DMS114 treated with DMSO at 0.1 percent for 48 hours (cell line): ENCODE results near the gene GPATCH8.
A peak's percentile ranks its signal among the peaks of the same experiment; 100 is the strongest.
"Not testable (repeated sequence)": the region's sequence is repeated elsewhere in the genome, so short reads cannot be mapped to it uniquely, and the experiment has no call there.

Experiments used
- DNase-seq: peaks from one replicate; lab custom pipeline; 2025; ENCODE audit not compliant: unreplicated experiment; lab: John Stamatoyannopoulos, UW

Gene GPATCH8

DNA sequence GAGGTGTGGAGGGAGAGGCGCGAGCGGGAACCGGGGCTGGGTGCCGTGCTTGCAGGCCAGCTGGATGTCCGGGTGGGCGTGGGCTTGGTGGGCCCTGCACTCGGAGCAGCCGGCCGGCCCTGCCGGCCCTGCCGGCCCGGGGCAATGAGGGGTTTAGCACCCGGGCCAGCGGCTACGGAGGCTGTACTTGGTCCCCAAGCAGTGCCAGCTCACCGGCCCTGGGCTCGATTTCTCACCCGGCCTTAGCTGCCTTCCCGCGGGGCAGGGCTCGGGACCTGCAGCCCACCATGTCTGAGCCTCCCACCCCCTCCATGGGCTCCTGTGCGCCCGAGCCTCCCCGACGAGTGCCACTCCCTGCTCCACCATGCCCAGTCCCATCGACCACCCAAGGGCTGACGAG, 24.7 kb upstream of the GPATCH8 start:
- no peak for DNase-seq

DNA sequence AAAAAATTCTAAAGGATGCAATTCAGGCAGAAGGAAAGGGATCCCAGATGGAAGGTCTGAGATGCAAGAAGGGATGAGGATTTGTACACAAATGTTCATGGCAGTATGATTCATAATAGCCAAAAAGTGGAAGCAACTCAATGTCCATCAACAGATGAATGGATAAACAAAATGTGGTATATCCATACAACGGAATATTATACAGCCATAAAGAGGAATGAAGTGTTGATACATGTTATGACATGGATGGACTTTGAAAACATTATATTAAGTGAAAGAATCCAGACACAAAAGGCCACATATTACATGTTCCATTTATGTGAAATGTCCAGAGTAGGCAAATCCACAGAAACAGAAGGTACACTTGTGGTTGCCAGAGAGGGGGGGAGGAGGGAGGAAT, 23.9 kb upstream of the GPATCH8 start:
- DNase-seq = no peak

DNA sequence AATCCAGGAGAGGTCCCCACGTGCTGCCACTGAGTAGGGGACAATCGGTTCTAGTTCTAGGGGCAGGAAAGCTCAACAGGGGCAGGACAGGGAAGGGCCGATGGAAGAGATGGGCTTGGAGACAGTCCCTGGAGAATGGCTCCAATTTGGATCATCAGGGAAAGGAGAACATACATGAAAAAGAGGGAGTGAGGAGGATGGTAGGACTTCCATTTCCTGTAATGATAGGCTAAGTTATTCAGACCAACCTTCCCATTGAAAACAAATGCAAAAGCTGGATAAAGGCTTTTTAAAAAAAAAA, 20.4 kb upstream of the GPATCH8 start:
- no peak for DNase-seq

DNA sequence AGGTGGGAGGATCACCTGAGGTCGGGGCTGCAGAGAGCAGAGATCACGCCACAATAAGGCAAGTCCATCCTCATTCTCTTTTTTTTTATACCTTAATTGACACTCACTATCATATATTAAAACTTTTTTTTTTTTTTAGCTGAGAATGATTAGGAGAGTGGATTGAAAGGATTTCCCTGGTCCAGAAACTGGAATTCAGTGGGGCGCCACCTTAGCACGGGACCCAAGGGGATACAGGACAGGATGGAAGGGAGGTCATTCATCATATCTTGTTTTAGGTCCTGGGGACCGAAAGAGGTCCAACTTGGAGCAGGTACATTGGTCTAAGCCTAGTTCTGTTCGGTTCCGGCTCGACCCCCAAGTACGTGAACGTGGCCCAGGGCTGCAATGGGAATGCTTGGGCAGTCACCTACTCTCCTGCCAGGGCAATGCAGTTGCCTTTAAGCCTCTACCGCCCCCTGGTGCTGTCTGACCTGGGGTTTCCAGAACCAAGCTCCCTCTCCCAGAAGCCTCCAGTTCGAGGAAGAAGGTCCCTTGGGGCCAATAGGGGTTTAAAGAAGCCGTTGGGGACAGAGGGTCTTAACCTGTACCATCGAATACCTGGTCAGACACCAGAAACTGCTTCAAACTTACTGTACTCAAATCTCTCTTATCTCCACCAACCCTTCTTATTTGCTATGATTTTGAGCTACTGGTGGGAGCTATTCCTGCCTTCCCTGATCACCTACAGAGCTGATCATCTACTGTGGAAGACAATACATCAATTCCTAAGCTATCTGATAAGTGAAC, 19.9 kb upstream of the GPATCH8 start:
- no peak for DNase-seq

DNA sequence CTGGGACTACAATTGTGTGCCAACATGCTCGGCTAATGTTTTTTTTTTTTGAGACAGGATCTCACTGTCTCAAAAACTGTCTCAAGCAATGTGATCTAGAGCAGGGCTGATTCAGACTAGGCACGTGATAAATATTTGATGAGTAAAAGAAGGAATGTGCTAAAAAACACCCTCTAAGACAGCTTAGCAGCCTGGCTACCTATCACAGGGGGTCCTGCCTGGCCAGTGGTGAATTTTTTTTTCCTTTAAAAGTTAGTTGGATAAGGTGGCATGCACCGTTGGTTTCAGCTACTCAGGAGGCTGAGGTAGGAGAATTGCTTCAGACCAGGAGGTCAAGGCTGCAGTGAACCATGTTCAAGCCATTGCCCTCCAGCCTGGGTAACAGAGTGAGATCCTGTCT, 14.8 kb upstream of the GPATCH8 start:
- no peak for DNase-seq

DNA sequence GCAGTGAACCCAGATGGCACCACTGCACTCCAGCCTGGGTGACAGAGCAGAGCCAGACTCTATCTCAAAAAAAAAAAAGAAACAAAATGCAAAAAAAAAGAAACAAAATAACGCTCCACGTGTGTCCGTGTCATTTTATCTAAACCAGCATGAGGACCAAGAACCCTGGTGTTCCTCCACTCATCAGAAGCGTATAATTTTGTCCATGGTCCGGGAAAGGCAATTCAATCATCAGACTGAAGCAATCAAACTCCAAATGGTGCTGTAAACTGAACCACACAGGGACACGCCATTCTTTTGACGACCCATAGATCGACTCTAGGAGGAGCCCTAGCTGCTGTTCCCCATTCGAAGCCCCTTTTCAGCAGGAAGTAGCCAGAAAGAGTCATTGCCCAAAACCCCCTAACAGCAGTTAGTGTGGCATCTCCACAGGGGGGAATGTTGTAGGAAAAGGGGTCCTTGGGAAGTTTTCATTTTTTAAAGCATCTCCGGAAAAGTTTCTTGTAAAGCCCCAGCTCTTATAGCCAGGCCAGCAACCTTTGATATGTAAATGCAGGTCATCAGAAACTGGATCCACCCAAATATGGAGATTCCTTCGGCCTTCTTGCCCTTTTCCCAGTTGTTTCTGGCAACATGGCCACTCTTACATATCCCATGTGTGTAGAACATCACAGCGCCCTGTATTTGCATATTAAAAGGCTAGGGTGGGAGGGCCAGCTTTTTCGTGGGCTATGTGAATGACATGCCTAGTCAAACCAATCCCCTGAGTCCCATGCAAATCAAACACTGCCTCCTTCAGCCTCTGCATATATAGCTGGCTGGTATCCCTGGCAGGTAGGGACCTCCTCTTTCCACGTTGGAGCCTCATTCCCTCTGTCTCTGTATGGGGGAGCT, 8.3 kb upstream of the GPATCH8 start:
- DNase-seq = peak; percentile 75

DNA sequence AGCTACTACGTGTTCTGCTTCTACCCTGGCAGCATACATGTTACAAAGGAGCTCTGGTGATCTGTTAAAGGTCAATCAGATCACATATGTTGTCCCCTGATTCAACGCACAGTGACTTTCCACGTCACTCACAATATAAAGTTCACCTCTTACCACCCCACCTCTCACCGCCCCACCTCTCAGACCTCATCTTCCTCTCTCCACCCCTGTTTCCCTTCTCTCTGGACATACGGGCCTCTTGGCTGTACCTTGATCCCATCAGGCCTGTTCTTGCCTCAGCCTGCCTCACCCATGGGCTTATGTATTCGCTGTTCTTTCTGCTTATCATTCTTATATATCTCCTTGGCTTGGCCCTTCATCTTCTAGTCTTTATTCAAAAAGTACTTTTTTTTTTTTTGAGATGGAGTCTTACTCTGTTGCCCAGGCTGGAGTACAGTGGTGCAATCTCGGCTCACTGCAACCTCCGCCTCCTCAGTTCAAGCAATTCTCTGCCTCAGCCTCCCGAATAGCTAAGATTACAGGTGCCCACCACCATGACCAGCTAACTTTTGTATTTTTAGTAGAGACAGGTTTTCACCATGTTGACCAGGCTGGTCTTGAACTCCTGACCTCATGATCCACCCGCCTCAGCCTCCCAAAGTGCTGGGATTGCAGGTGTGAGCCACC, 3.9 kb upstream of the GPATCH8 start:
- DNase-seq = not testable (repeated sequence)

DNA sequence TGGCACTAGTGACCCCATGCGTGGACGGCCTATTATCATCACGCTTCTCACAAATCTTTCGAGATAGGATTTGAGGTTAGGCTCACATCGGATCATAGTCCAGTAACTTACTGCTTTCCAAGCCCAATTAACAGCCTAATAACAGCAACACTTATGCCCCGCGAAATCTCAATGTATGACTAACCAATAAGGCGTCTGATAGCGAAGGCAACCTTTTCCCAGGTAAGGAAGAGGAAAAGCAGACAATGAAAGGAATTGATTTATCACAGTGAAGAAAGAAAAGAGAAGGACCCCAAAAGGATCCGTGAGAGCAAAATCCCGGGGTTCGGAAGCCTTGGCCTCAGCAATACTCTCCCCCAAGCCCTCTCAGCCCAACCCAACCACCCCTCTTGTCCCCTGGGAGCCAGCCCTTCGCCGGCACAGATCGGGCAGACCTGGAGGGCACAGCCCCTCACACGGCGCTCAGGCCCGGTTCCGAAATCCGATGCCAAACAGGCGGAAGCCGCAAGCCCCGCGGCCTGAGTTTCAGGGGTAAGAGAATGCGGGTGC, 534 bp downstream of the GPATCH8 start:
- DNase-seq = no peak

DNA sequence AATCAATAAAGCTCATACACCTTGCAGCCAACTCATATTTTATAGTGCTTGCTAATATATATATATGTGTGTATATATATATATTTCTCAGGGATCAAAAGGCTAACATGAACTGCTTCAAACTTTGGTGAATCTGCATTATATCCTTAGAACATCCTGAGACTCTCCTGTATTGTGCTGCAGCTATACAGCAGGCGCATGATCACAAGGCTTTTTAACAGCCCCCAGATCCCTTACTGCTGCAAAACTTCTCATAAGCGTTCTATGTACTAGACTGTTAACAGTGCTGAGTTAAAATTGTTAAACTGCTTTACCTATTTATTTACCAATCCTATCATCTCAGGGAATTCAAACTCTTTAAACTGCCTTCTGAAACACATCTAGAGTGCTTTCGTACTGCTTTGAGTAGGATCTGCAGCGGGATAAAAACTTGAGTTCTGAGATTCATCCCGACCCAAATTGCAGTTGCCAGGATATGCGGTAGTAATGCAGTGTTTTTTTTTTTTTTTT, 1.3 kb downstream of the GPATCH8 start:
- peak; percentile 52 for DNase-seq

DNA sequence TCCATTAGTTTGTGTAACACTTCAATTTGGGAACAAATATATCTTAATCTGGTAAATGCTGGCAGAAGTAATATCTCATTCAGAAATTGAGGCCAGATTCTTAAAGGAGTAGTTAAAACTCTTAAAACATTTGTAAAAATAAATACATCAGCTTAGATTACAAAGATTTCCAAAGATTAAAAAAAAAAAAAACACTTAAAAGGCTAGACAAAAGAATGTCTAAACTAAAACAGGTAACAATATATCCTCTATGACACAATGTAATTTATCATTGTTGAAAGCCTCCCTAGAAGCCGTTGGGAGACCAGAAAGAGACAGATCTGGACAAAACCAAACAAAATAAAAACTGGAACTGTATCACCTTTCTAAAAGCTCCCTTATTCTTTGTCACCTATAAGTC, 3.5 kb downstream of the GPATCH8 start:
- DNase-seq = no peak

DNA sequence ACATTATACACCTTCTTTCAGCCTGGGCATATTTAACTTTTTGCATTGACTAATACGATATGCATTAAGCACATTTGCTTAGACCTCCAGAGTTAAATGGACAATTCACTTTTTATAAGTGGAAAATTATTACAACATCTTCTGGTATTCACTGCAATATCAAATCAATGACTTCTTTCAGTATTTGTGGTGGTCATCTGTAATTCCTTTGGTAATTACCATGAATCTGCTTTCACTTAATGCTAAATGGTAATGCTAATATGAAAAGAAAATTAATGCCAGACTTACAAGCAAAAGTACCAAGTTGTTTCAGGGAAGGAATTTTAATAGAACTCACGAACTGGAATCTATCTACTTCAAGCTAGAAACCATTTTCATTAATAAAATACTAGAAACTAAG, 6.4 kb downstream of the GPATCH8 start:
- DNase-seq = no peak

DNA sequence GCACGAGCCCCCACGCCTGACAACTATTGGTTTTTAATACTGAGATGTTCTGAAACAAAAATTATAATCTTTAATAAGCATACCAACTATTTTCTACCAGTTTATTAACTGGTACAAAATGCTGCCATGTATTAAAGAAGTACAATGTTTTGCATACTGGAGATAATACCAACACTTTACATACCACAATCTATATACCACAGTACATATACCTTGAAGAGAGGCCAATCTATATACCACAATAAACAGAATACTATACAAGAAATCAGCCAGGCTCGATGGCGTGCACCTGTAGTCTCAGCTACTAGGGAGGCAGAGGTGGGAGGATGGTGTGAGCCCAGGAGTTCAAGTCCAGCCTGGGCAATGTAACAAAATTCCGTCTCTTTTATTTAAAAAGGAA, 9.9 kb downstream of the GPATCH8 start:
- no peak for DNase-seq

DNA sequence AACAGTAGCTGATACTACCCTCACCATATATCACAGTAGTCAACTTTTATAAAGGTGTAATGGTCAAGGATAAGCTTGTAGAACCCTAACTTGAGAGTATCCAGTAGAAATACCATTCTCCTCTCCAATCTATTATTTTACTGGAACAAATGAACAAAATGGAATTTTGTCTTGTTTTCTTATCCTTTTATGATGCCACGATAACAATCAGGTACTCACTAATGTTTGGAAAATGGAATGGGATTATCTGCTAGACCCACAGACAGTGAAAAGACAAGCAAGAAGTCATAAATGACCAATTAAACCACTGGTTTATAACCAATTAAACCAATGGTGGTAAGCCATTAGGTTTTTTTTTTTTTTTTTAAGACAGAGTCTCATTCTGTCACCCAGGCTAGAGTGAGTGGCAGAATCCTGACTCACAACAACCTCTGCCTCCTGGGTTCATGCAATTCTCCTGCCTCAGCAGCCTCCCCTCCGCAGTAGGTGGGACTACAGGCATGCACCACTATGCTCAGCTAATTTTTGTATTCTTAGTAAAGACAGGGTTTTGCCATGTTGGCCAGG, 10.4 kb downstream of the GPATCH8 start:
- DNase-seq = no peak

DNA sequence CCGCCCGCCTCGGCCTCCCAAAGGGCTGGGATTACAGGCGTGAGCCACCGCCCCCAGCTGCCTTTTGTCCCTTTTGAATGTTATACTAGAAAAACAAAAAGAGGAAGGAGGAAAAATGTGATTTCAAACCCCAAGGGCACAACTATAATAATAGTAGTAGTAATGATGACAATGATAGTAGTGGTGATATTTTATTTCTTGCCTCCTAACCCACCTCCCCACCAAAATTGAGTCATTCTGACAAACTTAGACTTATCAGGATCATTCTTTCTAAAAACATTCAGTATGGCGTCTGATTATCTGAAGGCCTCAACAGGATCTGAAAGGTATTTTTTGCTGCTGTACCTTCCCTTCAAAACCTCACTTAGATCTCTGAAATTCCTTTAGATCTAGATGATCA, 13.6 kb downstream of the GPATCH8 start:
- no peak for DNase-seq

DNA sequence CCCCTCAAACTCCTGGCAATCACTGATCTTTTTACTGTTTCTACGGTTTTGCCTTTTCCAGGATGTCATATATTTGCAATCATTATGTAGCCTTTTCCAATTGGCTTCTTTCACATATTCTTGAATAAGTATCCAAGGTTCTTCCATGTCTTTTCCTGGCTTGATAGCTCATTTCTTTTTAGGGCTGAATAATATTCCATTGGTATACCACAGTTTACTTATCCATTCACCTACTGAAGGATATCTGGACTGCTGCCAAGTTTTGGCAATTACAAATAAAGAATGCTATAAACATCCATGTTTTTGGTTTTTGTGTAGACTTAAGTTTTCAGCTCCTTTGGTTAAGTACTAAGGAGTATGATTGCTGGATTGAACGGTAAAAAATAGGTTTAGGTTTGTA, 16.0 kb downstream of the GPATCH8 start:
- DNase-seq = no peak

DNA sequence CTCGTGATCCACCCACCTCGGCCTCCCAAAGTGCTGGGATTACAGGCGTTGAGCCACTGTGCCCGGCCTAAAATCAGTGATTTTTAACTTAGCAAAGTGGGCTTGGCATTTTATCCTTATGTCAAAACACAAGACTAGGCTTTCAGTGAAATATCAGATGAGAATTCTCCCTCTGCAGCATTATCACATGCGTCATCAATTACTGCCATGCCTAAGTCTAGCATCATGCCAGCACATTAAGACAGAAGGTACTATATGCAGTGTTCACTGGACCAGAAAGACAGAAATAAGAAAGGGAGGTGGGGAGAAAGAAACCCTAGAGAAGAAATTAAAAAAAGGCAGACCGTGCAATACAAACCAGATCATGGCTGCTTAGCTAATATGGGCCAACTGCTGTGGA, 29.8 kb downstream of the GPATCH8 start:
- no peak for DNase-seq

DNA sequence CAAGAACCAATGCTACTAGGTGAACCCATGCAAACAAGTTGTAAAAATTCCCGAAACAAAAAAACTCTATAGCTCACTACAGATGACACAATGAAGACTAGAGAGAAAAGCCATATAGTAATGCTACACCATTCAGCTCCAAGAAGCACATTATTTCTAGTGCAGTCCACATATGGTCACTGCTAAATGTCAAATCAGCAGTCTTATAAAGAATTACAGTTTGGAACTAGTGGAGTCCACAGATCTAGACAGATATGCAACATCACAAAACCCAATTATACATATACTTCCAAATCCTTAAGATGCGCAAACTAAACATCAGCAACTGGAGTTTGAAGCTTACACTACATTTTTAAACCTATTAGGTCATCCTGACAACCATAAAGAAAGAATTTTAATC, 33.5 kb downstream of the GPATCH8 start:
- DNase-seq = no peak

DNA sequence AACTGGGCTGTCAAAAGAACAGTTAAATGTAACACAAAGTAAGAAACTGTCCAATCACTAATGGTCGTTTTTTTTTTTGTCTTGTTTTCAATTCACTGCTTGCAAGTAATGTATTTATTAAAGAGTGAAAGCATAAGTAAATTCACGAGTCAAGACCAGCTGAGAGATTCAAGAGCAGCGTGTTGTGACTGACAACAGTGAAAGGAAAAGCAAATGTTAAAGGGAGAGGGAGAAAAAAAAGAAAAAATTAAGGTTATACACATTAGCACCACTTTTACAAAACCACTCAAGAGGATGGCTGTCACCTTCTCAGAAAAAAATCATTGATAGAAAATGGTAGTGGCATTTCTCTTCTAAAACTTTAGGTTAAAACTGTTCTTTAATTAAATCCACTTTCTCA, 36.1 kb downstream of the GPATCH8 start:
- DNase-seq = no peak

DNA sequence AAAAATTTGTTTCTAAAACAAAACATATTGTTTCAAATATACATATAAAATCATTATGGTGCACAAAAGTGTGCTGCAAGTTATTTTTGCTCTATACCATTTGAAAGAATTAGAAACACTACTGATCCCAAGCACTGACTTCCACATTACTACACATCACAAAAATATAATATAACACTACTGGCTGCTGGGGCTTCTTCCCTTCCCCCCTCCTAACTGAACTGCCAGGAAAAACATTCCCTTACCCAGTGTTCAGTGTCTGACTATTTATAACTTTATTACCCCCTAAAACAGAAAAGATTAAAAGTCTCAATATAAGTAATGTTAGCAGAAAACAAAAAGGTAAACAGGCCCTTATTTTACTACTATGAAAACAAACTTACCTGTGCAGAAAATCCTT, 36.9 kb downstream of the GPATCH8 start:
- DNase-seq = no peak

DNA sequence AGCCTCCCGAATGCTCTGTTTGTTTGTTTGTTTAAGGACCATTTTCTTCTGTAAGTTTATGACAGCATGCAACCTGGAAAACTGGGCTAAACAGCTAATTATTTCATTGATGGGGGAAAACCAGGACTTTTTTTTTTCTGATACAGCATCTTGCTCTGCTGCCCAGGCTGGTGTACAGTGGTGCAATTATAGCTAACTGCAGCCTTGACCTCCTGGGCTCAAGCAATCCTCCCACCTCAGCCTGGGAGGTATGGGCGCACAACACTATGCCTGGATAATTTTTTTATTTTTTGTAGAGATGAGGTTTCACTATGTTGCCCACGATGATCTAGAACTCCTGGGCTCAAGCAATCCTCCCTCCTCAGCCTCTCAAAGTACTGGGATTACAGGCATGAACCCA, 37.3 kb downstream of the GPATCH8 start:
- DNase-seq = no peak

DNA sequence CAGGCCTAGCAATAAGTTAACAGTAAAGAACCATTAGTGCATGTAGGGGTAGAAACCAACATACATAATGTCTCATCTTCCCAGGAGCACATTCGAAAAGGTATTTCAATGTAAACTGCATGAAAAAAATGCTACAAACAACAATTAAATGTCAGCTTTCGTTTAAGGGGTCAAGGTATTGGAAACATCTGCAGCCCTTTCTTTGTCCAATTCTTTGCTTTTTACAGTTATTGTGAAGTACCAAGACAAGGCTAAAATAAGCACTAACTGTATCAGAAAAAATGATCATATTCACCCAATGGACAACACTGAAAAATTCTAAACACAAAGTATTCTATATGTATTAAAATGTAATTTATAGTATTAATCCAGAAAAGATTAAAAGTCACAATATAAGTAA, 37.9 kb downstream of the GPATCH8 start:
- DNase-seq = no peak
